ENCODE data around the gene DNM2. TPM values are rescaled to one million over a fixed set of nuclear protein-coding genes. Genes with fewer than 3 reads are reported as not detected.

Gene DNM2
- total and polyA plus RNA-seq, 9 of the 15 experiments (the other 6 are each of a cell fraction or from before 2014, with no cell fraction given): 2.2 to 161 (median 72.6) TPM

- no TSS peak for BruUV-seq (replicated peaks)
- no peak for FAIRE-seq
- Histone ChIP-seq H3K4me3 (no peak overlapping the region), H2AFZ (ENCODE audit: low read depth, low read length) (no peak overlapping the region), H3K27ac (ENCODE audit: extremely low read depth, low read depth, low read length) (no peak overlapping the region), H3K9me1 (ENCODE audit: control insufficient read depth, insufficient read depth, low read length) (peaks cover 8% of the 10 kb centered on the region), H3K9me3 (replicated peaks; ENCODE audit: control insufficient read depth, insufficient read depth, low read depth, low read length) (no peaks in the 10 kb centered on the region), H4K20me1 (replicated peaks; ENCODE audit: control insufficient read depth, insufficient read depth, low read length) (peaks cover 27% of the 10 kb centered on the region; the same call in 1 of the 2 replicates), H3K27me3 (ENCODE audit: control insufficient read depth in 2 of 2, insufficient read depth in 2 of 2, low read length in 2 of 2) (no peaks in the 10 kb centered on the region), H3K79me2 (ENCODE audit: control insufficient read depth, insufficient read depth, low read length) (peaks cover 79% of the 10 kb centered on the region), H3K9ac (ENCODE audit: insufficient read depth in 1 of 2, low read depth in 2 of 2, low read length in 2 of 2) (peak overlapping the region in 1 of 2 experiments; percentile 79; a peak in 1 of 4 replicates), H3K36me3 (ENCODE audit: control insufficient read depth, insufficient read depth, low read length) (peaks cover 78% of the 10 kb centered on the region), H3K4me2 (ENCODE audit: insufficient read depth, low read length) (no peak overlapping the region), H3K4me1 (replicated peaks in 1 of 2; ENCODE audit: control insufficient read depth in 2 of 2, insufficient read depth in 2 of 2, low read length in 2 of 2) (peaks cover 9 to 35% of the 10 kb centered on the region in 2 experiments; a peak in 4 of 5 replicates)
- intact Hi-C loops (cut with micrococcal nuclease) (no loop called here), in situ Hi-C loops (cut with MboI) (no loop called here)
- CTCF ChIA-PET (ENCODE audit: low intra/inter-chr PET ratio): no interaction called here
- WGBS (ENCODE audit: insufficient coverage, low coverage, missing lambda C conversion rate): 90% methylated on average over 4 of the region's 9 CpGs
- TF ChIP-seq HDAC6 (IDR thresholded peaks at IDR 0.05; ENCODE audit: low read depth, low read length) (no peak), NR2F6 (CRISPR knock-in tag; IDR thresholded peaks at IDR 0.05) (no peak), CREB3 (tag; conservative IDR thresholded peaks at IDR 0.05; ENCODE audit: low read depth) (no peak), ZNF717 (CRISPR knock-in tag; IDR thresholded peaks at IDR 0.05) (no peak), ZNF436 (CRISPR knock-in tag; IDR thresholded peaks at IDR 0.05) (no peak)
- POLR2A ChIA-PET: interaction anchor here (0.5 to 1.2 kb wide), 4 partner anchors 9 to 64 kb away, joined by 3 to 4 read pairs (median 4); no protein-coding TSS in a partner anchor
- DNase-seq (ENCODE audit: extremely low read depth in 1 of 4, low spot score in 3 of 4): no peak
- no peak for ATAC-seq
Measured at GRCh38 chr19:10766049-10766623, 48.3 kb downstream of the DNM2 start.
